IPS DF 6.9 (cell line): ENCODE data around the gene EPHA10.
"Not testable (repeated sequence)": the region's sequence is repeated elsewhere in the genome, so short reads cannot be mapped to it uniquely, and the experiment has no call there.

Experiments
- DNase-seq: peaks from one replicate; pipeline ENCODE4 v3.0.0-alpha.2; 2013; ENCODE audit warnings: low read depth, low spot score
- H3K27ac ChIP-seq: one replicate; pipeline ENCODE4 v1.5.1; 2013; ENCODE audit warnings: low read length, control low read depth
- H3K27me3 ChIP-seq: 2 replicates; pipeline ENCODE4 v1.6.1; 2013; ENCODE audit warnings: mild to moderate bottlenecking, low read length; ENCODE audit not compliant: control insufficient read depth, insufficient read depth
- H3K36me3 ChIP-seq: 2 replicates; pipeline ENCODE4 v1.6.1; 2013; ENCODE audit warnings: low read length; ENCODE audit not compliant: control insufficient read depth, insufficient read depth
- H3K4me1 ChIP-seq: 2 replicates; pipeline ENCODE4 v1.6.1; 2013; ENCODE audit warnings: low read length; ENCODE audit not compliant: control insufficient read depth, insufficient read depth
- H3K4me3 ChIP-seq: 2 replicates; pipeline ENCODE4 v1.5.1; 2013; ENCODE audit warnings: mild to moderate bottlenecking, low read length
- H3K9me3 ChIP-seq: 2 replicates; pipeline ENCODE4 v1.6.1; 2013; ENCODE audit warnings: low read length, inconsistent platforms; ENCODE audit not compliant: control insufficient read depth, insufficient read depth
- WGBS: extraction: QIAGEN DNeasy Blood & Tissue Kit; methylation state at CpG from one replicate; pipeline ENCODE4 v1.1.7; 2013; ENCODE audit warnings: mixed read lengths, missing lambda C conversion rate; ENCODE audit not compliant: insufficient read length, insufficient coverage; 5-methylcytosine and 5-hydroxymethylcytosine counted together

Gene EPHA10

DNA sequence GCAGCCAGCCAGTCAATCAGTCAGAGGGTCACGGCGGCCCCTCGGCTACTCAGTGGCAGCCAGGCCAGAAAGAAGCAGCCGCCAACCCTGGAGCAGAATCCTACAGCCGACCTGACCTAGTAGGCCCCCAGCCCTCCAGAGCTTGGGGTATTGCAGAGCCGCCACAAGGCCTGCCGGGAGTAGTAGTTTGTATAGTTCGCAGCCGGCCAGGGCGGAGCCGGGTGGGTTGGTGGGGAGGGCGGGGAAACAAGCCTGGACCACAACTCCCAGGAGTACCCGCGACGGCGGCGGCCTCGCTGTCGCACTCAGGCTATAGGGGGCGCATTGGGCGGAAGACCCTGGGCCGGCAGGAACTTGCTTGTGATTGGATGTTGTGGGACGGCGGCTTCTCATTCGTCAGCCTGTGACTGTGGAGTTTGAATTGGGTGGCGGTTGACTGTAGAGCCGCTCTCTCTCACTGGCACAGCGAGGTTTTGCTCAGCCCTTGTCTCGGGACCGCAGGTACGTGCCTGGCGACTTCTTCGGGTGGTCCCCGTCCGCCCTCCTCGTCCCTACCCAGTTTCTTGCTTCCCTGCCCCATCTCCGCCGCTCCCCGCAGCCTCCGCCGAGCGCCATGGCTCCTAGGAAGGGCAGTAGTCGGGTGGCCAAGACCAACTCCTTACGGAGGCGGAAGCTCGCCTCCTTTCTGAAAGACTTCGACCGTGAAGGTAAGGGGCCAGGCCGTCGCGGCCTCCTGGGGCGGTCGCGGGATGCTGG, 72.7 kb downstream of the EPHA10 start, which contains the start of gene CDCA8:
Gene CDCA8, plus strand, starts transcription at position 439 of the 756 bp plus-strand sequence. Its CDS starts 175 bp downstream, at position 614.
- H3K4me1 ChIP-seq, result peaks cover 9% of the 10 kb centered on the region
- no peak within 1 kb of the TSS for H3K27ac ChIP-seq
- H3K27me3 ChIP-seq, result no peaks in the 10 kb centered on the region
- no peaks in the 10 kb centered on the region for H3K9me3 ChIP-seq
- no CpG with 5 or more reads among the region's 54 CpGs for WGBS
- peaks cover 5% of the 10 kb centered on the region; the same call in 1 of the 2 replicates for H3K36me3 ChIP-seq
- H3K4me3 ChIP-seq, result peak within 1 kb of the TSS; percentile 77
- DNase-seq, result peak; percentile 88

- no CpG with 5 or more reads among the region's 45 CpGs for WGBS
- no peaks in the 10 kb centered on the region for H3K9me3 ChIP-seq
- peaks cover 6% of the 10 kb centered on the region; the same call in 1 of the 2 replicates for H3K36me3 ChIP-seq
- H3K27ac ChIP-seq, result no peak overlapping the region
- no peaks in the 10 kb centered on the region for H3K27me3 ChIP-seq
- no peak for DNase-seq
- H3K4me1 ChIP-seq, result peaks cover 9% of the 10 kb centered on the region
- peak overlapping the region; percentile 77 for H3K4me3 ChIP-seq
These were observed 73.3 kb downstream of the EPHA10 start for GRCh38 chr1:37691497-37692077.

- Histone ChIP-seq H3K36me3 (peaks cover 11% of the 10 kb centered on the region; the same call in 1 of the 2 replicates), H3K27me3 (no peaks in the 10 kb centered on the region), H3K4me1 (peaks cover 9% of the 10 kb centered on the region), H3K27ac (no peak overlapping the region), H3K9me3 (no peaks in the 10 kb centered on the region), H3K4me3 (no peak overlapping the region)
- no CpG with 5 or more reads among the region's 4 CpGs for WGBS
- no peak for DNase-seq
These were observed 76.0 kb downstream of the EPHA10 start for GRCh38 chr1:37688926-37689325.

GRCh38 chr1:37687764-37688163, 77.2 kb downstream of the EPHA10 start:
- not testable (repeated sequence) for H3K27ac ChIP-seq
- H3K36me3 ChIP-seq, result peaks cover 16% of the 10 kb centered on the region; the same call in 1 of the 2 replicates
- no CpG with 5 or more reads among the region's 2 CpGs for WGBS

DNA sequence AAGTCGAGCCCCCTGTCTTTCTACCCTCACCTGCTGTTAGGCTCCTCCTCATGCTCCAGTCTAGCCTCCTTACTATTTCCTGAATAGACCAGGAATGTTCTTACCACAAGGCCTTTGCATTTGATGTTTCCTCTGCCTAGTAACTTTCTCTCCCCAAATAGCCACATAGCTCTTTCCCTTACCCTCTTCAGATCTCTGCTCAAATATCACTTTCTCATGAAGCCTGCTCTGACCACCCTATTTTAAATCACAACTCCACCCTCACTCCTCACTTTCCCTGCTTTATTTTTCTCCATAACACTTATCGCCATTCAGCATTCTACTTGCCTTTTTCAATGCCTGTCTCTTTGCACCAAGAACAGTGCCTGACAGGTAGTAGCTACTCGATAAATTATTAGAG, 79.2 kb downstream of the EPHA10 start:
- H3K4me1 ChIP-seq, result peaks cover under 1% of the 10 kb centered on the region; the same call in 1 of the 2 replicates
- no peak overlapping the region for H3K4me3 ChIP-seq
- WGBS, result 100% methylated on average over 1 of the region's 3 CpGs
- H3K36me3 ChIP-seq, result peaks cover 18% of the 10 kb centered on the region; the same call in 1 of the 2 replicates
- H3K27ac ChIP-seq, result no peak overlapping the region
- DNase-seq, result no peak
- no peaks in the 10 kb centered on the region for H3K27me3 ChIP-seq
- no peaks in the 10 kb centered on the region for H3K9me3 ChIP-seq

More at GRCh38 chr1:37687764-37688163, 77.2 kb downstream of the EPHA10 start:
- H3K27me3 ChIP-seq, H3K4me3 ChIP-seq, H3K4me1 ChIP-seq, H3K9me3 ChIP-seq, DNase-seq: not testable (repeated sequence)

DNA sequence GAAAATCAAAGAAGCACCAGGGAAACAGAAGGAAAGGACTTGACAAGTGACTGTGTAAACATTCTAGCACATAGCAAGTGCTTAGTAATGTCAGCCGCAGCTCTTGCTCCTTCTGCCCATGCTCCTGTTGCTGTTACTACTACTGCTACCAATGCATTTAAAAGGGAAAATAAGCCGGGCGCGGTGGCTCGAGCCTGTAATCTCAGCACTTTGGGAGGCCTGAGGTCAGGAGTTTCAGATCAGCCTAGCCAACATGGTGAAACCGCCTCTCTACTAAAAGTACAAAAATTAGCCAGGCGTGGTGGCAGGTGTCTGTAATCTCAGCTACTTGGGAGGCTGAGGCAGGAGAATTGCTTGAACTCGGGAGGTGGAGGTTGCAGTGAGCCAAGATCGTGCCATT, 80.7 kb downstream of the EPHA10 start:
- H3K36me3 ChIP-seq, result peaks cover 18% of the 10 kb centered on the region; the same call in 1 of the 2 replicates

DNA sequence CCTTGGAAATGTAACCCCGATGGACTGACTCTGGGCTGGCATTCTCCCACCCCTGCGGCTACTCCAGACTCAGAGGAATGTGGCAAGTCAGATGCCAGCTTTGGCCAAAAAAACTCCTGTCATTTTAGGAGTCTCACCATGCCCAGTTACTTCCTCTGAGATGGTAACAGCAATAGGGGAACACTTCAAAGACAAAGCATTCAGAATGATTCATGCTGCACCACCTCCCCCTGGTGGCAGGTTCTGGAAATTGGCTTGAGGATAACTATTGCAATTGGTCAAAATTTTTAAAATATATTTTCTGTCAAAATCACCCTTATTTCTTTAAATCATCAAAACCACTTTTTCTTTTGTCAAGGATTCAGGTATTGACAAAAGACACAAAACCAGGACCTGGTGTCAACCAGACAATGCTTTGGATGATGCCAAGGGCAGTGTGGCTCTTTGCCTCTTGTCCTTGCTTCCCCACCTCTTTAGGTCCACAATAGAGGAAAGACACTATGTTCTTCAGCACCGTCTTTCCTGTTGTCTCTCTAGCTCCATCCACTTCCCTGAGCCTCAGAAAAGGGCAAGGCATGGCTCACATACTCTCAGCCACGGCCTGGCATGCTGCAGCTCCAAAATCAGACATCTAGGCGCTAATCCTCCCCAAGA, 82.5 kb downstream of the EPHA10 start:
- no peak overlapping the region for H3K27ac ChIP-seq

More for the DNA sequence above, 80.7 kb downstream of the EPHA10 start:
- WGBS, result no CpG with 5 or more reads among the region's 9 CpGs
- not testable (repeated sequence) for H3K4me3 ChIP-seq, H3K27me3 ChIP-seq, DNase-seq, H3K9me3 ChIP-seq, H3K27ac ChIP-seq, H3K4me1 ChIP-seq

DNA sequence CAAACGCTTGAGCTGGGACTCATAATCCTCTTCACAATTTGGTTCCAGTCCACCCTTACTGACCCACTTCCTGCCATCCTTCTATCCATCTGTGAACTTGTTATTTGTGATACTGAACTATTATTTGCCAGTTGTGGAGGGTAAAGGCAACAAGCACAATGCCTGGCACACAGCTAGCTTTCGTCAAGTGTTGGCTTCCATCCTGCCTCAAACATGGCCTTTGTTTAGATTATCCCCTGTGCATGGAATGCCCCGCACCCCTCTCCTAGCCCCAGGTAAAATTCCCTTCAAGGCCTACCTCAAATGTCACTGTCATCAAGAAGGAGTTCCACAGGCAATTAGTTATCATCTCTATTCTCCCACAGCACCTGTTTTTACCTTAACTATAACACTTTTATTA, 84.0 kb downstream of the EPHA10 start:
- Histone ChIP-seq H3K36me3 (peaks cover 11% of the 10 kb centered on the region; the same call in 1 of the 2 replicates), H3K9me3 (no peaks in the 10 kb centered on the region), H3K4me1 (no peaks in the 10 kb centered on the region), H3K4me3 (no peak overlapping the region), H3K27me3 (no peaks in the 10 kb centered on the region), H3K27ac (no peak overlapping the region)
- WGBS, result no CpG with 5 or more reads among the region's 3 CpGs
- DNase-seq, result no peak

More for the DNA sequence above, 82.5 kb downstream of the EPHA10 start:
- WGBS, result no CpG with 5 or more reads among the region's 5 CpGs
- no peak for DNase-seq
- H3K4me3 ChIP-seq, result no peak overlapping the region
- peaks cover 18% of the 10 kb centered on the region; the same call in 1 of the 2 replicates for H3K36me3 ChIP-seq
- no peaks in the 10 kb centered on the region for H3K27me3 ChIP-seq
- no peaks in the 10 kb centered on the region for H3K4me1 ChIP-seq
- H3K9me3 ChIP-seq, result no peaks in the 10 kb centered on the region

DNA sequence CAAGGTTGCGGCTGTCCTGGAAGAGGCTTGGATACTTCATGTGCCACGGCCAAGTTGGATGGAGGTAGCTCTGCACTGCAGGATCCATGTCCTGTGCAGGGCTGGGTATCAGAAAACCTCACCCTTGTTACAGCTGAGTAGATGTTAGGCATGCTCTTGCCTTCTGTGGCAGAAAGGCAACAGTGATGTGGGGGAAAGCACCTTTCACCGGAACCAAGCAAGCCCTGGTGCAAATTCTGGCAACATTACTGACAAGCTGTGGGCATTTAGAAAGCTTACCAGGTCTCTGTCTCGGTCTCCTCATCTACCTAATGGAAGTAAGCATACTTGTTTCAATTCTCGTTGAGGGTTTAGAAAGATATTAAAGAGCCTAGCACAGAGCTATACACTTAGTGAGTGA, 87.1 kb downstream of the EPHA10 start:
- DNase-seq, result no peak
- H3K4me3 ChIP-seq, result no peak overlapping the region
- WGBS, result no CpG with 5 or more reads among the region's 5 CpGs
- no peaks in the 10 kb centered on the region for H3K9me3 ChIP-seq
- H3K4me1 ChIP-seq, result no peaks in the 10 kb centered on the region
- no peaks in the 10 kb centered on the region for H3K27me3 ChIP-seq
- H3K27ac ChIP-seq, result no peak overlapping the region
- H3K36me3 ChIP-seq, result peaks cover 3% of the 10 kb centered on the region; the same call in 1 of the 2 replicates

DNA sequence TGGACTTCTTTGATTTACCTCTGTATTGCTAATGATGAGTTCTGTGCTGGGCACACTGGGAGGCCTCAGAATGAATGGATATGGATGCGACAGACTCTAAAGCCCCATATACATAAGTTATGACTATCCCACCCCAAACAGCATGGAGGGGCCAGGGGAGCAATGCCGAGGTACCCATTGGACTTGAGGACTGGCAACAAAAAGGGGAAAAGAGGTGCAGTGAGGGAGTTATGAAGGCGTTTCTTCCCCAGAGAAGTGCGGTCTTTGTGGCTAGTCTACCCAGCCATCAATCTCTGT, 87.8 kb downstream of the EPHA10 start:
- no peak overlapping the region for H3K4me3 ChIP-seq
- WGBS, result no CpG with 5 or more reads among the region's 4 CpGs
- no peaks in the 10 kb centered on the region for H3K27me3 ChIP-seq
- H3K27ac ChIP-seq, result no peak overlapping the region
- no peaks in the 10 kb centered on the region for H3K4me1 ChIP-seq
- no peaks in the 10 kb centered on the region for H3K9me3 ChIP-seq
- H3K36me3 ChIP-seq, result no peaks in the 10 kb centered on the region
- no peak for DNase-seq
